SIG-M5 treated with dmso at 0.1 percent for 504 hours (cell line): Measurements from ENCODE around the gene CNNM2.

Source experiments
- DNase-seq: peaks from one replicate; lab custom pipeline; 2025; ENCODE audit not compliant: unreplicated experiment; lab: John Stamatoyannopoulos, UW

Gene CNNM2

DNA sequence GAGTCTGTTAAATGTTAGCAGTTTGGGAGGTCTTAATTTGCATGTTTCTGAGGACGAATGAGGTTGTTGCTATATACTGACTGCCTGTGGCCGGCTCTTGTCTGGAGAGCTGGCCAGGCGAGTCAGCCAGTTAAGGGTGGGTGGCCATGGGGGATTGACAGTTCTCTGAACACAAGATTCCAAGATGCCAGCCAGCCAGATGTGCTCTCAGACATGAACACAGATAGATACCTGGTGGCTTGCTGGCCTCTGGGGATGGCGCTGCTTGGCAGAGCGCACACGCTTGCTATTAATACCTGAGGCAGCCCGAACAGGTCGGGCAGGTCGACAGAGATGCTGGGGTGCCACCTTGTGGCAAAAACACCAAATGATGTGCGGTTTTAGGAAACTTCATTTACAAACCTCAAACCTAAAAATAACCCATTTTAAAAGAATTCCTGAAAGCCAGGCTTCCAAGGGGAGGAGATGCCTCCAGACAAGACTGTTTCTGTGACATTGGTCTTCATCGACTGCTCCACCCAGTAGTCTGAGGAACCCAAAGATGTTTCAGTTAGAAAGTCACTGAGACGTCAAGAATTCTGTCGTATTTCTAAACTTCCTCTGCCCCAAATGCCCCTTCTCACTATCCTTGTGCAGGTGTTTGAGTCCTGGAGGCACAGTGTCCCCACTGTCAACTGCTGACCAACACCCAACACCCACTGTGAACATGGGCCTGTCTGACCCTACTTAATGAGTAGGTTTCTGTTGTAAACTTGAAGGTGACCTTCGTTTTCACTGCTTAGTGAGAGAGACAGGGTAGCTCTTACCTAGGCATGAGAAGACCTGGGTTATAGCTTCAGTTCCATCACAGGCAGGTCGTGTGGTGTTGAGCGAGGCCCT is 151.6 kb downstream of the CNNM2 start:
- DNase-seq, result no peak

DNA sequence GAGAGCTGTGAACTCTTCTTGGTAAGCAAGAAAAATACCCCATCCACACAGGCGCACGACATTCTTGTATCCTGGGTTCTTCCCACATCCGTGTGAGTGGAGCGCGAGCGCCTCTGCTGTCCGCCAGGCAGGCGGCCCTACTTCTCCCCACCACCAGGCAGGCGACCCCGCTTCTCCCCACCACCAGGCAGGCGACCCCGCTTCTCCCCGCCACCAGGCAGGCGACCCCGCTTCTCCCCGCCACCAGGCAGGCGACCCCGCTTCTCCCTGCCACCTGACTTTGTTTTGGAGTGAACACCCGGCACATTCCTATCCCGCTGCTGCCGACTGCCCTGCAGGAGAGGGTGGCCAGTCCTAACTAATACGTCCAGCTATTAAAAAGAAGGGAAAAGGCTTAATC is 154.2 kb downstream of the CNNM2 start:
- DNase-seq, result no peak

DNA sequence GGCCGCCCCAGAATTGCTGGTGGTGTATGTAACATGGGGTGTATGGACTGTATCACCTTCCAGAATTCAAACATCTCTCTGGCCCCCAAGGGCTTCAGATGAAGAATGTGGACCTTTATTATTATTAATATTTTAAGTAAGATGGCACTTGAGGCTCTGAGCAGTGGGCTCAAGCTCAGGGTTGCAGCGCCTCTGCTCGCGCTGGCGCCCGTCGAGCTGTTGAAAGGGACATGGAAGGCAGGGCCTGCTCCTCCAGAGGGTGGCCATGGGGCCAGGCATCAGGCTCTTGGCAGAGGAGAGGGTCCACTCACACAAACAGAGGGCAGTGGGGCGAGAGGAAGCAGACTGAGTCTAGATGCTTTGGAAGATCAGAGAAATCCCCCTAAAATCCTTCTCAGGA is 154.8 kb downstream of the CNNM2 start:
- no peak for DNase-seq

DNA sequence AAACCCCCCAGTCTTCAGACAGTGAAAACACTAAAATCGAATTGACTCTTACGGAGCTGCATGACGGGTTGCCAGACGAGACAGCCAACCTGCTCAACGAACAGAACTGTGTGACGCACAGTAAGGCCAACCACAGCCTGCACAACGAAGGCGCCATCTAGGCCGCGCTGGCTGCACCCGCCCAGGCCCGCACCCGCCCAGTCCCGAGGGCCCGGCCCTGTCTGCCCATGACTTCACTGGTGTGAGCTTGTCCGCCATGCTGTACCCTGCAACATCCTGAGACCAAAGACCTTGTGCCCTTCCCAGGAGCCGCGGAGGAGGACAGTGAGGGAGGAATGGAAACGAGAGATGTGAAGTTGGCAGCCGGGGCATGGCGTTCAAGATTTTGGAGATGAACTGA is 158.9 kb downstream of the CNNM2 start:
- no peak for DNase-seq

DNA sequence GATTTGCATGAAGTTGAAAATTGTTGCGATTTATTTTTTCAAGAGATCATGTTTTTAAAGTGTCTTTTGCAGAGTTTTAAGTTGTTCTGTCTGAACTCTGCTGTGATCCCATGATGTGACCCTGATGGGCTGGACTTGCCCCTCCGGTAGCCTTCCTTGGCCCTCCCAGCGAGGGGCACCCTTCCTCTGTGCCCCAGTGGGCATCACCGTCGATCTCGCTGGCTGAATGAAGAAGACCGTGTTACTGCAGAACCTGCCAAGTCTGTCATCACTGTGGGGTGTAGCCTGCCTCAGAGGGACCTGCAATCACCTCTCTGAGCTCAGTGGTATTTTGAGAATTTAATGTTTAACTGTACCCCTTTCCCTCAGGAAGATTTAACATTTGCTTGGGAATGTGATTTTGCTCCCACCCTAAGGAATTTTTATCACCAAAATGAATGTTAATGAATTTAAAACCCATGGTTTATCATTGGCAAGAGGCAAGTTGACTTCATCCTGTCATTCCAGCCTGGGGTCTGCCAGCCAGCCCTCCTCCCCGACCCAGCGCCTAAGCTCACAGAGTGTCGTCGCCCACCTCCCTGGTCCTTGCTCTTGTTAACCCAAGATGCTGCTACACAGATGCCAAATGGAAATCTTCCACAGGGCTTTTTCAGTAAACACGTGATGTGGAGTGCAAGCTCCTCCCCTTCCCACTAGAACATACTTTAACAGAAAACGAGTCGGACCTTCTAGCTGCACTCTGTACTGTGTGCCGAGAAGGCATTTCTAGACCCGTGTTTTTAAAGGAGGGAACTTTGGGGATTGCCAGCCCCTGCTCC is 159.6 kb downstream of the CNNM2 start:
- no peak for DNase-seq

DNA sequence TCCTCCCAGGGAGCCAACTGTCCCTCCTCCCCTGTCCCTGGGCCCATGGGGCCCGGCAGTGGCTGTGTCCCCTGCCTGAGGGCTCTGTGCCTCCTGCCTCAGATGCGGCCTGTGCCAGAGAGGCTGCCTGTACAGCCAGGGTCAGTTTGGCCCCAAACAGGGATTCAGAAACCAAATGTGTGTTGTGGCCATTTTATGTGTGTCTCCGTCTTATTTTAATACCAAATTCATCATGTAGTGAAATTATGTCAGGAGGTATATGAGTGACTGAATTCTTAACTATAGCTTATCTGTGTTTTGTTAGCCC is 160.2 kb downstream of the CNNM2 start:
- DNase-seq, result no peak

DNA sequence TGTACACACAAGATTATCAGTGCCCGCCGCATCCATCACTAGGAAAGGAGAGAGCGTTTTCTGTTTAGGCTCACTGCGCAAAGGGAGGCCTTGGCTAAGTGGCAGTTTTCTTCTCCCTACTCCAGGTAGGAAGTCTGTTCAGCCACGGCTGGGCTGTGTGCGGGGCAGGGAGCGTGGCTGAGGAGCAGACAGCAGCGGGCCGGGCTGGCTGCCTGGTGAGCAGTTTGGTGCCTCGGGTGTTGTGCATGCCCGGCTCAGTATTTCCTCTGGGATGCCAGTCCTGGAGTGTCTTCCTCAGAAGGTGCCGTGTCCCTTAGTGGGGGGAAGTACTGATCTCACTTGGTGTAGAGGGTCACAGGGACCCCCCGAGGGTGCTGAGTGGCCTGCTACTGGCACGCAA is 160.6 kb downstream of the CNNM2 start:
- no peak for DNase-seq

DNA sequence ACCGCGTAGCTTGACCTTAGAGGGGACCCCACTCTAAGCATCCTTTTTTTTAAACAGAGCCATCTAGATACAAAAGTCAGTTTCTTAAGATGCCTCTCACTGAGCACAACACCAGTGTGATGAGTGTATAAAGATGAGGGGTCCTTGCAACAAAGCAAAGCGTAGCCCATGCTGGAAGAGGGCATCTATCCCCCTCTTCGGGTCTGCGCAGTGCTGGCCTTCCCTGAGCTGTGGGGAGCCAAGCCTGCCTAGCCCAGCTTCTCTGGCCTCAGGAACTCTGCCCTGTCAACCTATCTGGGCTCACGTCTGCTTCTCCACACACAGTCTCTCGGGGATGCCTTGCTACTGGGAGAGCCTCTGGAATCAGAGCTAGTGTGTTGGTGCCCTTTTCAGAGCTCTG is 161.0 kb downstream of the CNNM2 start:
- no peak for DNase-seq

DNA sequence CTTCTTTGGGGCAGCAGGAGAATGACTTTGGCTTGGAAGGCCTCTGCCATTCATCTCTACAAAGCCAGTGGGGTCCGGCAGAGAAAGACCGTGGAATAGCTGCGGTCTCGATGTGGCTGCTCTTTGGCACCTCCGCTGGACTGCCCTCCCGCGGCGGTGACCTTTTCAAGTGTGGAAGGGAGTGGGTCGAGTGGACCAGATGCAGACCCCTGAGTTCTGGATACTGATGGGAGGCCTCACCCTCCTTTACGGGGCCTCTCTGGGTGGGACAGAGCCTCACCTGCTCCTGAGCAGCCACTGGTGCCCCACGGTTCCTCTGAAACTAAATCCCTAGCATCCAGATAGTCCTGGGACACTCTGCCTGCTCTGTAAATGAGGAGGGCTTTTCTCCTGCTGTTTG is 161.9 kb downstream of the CNNM2 start:
- DNase-seq, result no peak

DNA sequence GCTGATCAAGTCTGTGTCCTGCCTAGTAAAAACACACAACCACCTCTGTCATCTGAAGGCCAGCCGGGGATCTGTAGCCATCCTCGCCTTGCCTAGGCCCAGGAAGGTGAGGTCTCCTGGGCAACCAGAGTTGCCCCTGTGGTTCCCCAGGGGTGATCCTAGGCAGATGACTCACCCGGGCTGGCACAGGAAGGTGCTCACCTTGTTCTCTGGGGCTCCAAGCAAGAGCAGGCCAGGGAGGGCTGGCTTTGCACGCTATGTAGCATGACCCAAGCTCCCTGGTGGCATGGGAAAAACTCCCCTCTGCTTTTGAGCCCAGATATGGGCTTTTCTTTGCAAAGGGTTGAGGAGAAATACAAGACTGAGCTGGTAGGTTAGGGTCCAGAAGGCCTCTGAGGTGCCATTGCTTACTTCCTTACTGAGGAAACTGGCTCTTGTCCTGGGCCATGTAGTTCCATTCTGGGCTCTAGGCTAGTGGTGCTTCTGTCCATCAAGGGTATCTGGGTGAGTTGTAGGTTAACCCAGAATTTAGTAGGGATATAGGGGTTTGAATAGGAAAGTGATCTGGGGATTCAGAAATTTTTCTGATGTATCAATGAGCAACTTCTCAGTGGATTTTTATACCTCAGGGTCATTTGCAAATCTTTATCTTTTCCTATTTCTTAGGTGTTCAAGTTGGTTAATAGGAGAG is 162.9 kb downstream of the CNNM2 start:
- no peak for DNase-seq

DNA sequence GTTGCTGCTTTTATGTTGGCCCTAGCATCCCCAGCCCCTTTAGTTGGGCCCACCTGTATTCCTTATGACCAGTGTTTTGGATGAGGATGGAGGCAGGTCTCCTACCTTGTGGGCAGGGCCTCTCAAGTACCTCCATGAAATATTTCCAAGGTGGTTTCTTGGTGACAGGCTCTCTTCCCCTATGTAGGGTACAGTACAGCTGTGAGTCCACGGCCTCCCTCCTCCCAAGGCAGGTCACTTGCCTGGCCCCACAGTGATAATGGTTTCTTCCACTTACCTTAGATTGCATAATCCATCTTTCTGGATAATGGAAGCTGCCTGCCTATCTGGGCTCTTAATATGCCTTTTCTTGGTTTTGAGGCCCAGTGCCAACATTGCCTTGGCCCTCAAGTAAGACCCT is 164.6 kb downstream of the CNNM2 start:
- DNase-seq, result no peak

DNA sequence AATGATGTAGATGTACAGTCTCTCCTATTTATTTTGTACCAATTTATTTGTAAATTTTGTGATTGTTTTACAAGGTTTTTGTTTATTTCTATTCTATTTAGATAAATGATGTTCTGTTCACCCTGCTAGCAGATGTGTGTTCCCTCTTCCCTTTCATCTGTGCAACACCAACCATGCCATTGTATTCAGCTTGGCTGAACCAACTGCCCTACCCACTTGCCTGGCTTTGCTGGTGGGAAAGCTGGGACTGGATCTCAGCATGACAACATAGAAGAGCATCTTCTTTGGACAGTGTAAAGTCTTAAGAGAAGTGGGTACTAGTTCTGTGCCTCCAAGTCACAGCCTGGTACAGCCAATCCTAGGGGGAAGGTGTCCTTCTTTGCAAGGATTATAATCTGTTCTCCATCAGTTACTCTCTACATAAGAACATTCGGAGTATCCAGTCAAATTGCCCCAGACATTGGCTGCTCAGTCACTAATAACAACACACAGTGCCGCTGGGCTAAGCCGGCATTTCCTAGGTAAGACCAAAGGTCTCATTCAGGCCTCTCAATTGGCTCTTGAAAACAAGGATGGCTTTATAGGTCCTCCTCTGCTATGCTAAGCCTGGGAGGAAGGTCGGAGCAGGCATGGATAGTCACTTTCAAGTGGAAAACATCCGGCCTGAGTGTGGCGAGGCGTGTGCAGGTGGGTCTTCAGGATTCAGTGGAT is 165.3 kb downstream of the CNNM2 start:
- DNase-seq, result no peak

DNA sequence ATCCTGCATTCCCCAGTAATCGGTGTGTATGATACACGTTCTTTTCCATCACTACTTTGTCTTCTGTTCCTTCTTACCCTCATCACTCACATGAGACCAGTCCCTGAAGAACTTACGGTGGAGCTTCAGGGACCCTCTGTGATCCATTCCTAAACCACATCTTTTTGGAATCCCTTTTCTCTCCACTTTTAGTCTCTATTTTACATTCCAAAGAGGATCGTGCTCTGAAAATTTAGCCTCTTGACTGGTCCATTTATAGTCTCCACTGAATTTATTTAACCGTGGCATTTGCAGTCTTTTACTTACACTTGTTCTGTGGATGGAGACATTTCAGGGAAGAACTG is 165.9 kb downstream of the CNNM2 start:
- DNase-seq, result no peak

DNA sequence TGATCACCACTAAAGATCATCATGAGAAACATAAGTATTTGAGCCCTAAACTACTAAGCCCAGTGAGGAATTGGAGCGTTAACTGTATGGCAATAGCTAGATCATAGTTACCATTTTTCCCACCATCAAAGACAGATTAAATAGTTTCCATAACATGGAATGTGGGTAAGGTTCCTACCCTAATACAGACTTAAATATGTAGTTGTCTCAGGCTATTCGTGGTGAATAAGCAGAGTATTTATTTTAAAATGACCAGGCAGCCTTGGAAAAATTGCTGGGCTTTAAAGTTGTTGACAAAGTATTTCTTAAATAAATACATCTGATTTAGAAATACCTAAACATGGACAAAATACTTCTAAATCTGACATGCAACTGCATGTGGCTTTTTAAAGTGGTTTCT is 168.2 kb downstream of the CNNM2 start:
- no peak for DNase-seq

DNA sequence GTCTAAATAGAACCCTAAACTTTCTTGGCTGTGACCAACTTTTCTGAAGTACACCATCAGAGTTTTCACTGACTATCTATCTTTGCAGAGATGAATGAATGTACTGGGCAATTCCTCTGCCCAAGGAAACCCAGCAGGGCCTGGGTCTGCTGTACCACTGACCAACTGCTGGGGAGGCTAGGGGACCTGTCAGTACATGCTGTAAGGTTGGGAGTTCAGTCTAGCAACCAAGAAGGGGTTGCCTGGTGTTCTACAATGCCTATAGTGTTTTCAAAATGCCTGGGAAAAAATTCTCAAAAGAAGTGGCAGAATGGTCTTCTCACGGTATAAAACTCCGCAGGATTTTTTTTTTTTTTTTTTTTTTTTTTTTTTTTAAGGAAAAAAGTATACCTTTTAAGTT is 168.7 kb downstream of the CNNM2 start:
- DNase-seq, result no peak

DNA sequence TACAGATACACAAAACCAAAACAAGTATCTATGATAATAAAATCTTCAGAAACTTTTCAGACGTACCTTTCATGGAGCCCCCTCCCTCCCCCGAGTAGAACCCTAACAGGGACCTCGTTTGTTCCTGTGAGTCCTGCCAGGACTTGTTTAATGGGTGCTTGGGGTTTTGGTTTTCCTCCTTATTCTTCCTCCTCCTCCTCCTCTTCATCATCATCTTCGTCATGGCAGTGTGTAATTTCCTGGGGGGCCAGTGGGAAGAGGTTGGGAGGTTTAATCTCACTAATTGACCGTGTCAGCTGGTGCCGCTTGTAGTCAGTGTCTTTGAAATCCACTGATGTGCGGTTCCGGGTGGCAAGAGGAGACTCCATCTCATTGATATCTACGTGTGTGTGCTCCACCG is 171.4 kb downstream of the CNNM2 start:
- no peak for DNase-seq

DNA sequence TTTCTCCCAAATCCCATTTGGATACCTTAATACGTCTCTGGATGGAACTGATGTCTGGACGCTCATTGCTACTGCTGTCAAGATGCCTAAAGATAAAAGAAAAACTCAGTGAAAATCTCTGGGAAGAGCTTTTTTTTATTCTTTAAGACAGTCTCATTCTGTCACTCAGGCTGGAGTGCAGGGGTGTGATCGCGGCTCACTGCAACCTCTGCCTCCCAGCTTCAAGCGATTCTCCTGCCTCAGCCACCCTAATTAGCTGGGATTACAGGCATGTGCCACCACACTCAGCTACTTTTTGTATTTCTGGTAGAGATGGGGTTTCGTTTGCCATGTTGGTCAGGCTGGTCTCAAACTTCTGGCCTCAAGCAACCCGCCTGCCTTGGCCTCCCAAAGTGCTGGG is 172.8 kb downstream of the CNNM2 start:
- no peak for DNase-seq

DNA sequence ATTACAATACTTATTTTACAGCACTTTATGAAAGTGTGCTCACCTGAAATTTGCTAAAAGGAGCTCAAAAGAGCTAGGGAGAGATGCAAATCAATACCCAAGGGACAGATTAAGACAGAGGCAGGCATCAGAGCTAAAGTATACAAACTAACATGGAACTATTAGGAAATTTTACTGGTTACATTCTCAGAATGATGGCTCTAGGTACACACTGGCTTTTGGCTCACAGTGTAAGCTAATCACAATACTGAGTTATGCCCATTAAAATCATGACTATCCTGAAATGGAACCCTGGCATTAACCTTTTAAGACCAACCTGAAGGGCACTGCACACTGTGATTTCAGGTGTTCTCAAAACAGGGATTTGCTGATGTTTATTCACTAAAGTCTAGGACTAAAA is 176.9 kb downstream of the CNNM2 start:
- no peak for DNase-seq

DNA sequence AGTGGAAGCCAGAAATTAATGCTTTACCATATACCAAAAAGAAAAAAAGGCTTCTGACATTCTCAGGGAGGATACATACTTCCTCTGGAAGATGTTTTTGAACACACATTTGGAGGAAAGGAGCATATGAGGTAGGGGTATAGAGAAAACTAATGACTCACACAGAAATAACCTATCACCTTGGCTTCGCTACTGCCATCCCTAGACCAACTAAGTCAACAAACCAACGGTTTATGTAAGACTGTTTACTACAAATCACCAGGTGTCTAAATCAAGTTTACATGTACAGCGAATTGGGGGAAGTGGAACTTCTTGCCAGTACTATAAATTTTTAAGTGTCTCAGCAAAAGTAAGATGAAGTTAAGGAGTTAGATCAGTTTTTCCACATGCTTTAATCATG is 178.0 kb downstream of the CNNM2 start:
- DNase-seq, result no peak

DNA sequence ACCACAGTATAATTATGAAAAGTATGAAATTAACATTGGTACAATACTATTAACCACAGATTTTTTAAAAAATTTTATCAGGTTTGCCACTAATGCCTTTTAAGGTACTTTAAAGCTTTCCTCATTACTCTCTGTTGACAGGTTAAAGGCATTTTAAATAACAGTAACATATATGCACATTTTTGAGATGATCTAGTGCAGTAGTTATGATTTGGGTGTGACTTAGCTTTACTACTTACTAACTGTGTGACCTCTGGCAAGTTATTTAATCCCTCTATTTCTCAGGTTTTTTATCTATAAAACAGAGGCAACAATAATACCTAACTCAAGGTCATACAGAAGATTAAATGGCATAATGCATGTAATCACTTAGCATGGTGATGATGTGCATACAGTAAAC is 180.1 kb downstream of the CNNM2 start:
- no peak for DNase-seq

DNA sequence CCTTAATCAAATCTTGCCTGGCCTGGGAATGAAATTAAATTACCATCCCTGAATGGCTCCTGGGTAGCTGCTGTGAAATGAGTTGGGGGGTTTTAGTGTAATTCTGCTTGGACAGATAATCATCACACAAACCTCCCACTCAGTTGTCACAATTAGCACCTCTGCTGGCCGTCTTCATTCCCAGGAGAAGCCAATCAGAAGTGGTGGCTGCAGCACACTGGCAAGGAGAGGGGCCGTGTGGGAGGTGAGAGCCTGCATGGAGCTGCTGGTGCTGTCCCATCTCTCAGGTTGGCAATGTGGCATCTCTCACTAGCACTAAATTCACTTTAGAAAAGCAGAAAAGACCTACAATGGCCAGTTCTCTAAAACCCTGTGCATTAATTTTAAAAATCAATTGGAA is 182.5 kb downstream of the CNNM2 start:
- DNase-seq, result no peak

DNA sequence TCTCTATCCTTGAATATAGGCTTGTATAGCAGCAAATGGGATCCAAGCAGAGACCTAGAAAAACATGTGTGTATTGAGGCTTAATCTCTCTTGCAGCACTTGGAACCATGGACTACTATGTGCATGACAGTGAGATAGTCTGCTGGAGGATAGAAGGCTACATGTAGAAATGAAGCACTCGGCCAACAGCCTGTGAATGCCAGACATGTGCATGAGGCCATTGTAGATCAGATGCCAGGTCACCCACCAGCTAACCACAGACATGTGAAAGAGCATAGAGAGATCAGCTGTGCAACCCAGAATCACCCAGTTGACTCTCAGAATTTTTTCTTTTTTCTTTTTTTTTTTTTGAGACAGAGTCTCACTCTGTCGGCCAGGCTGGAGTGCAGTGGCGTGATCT is 184.1 kb downstream of the CNNM2 start:
- no peak for DNase-seq
